Left lobe of liver (tissue), 2 donors: ENCODE measurements around the gene DLX6. TPM values are rescaled to one million over a fixed set of nuclear protein-coding genes. Genes with fewer than 3 reads are reported as not detected.

Source experiments
- ATAC-seq: fragments of 200-7000 bp; cut with Tn5 transposase; one replicate; pipeline ENCODE4 v1.9.1; 2020; ENCODE audit warnings: mild to moderate bottlenecking, moderate library complexity
- DNase-seq: peaks from one replicate; pipeline ENCODE4 v3.0.0-alpha.2; 2020; ENCODE audit warnings: low spot score
- total RNA-seq: library from RNA; stranded (reverse); gene quantifications from one replicate; pipeline ENCODE4 v1.2.1, GENCODE V29; 2021
- donor health status: DM: no; HTN: no; CAD: no; lungs with moderate emphysema.
- donor health status: DM: no; HTN: yes; CAD: no.

Gene DLX6
- total RNA-seq, 1 donor from 2014 or later, result not detected

- no peak for DNase-seq
These were observed 4.7 kb downstream of the DLX6 start for GRCh38 chr7:97009753-97010732.

GRCh38 chr7:97011104-97011503, 5.8 kb downstream of the DLX6 start:
- DNase-seq, result no peak
- ATAC-seq, result no peak

More at GRCh38 chr7:97009753-97010732, 4.7 kb downstream of the DLX6 start:
- no peak for ATAC-seq

GRCh38 chr7:97011536-97012364, 6.4 kb downstream of the DLX6 start:
- no peak for DNase-seq
- ATAC-seq, result no peak

GRCh38 chr7:97012365-97013133, 7.2 kb downstream of the DLX6 start:
- DNase-seq (no peak), ATAC-seq (no peak)

- ATAC-seq (no peak), DNase-seq (no peak)
These were observed 7.9 kb downstream of the DLX6 start for GRCh38 chr7:97013134-97013844.

- ATAC-seq, result no peak
- DNase-seq, result no peak
These were observed 8.4 kb downstream of the DLX6 start for GRCh38 chr7:97013845-97014134.

GRCh38 chr7:97014145-97014750, 8.9 kb downstream of the DLX6 start:
- ATAC-seq (no peak), DNase-seq (no peak)

- no peak for ATAC-seq
- DNase-seq, result no peak
These were observed 9.9 kb downstream of the DLX6 start for GRCh38 chr7:97015279-97015678.

GRCh38 chr7:97015756-97016380, 10.5 kb downstream of the DLX6 start:
- no peak for DNase-seq
- no peak for ATAC-seq

GRCh38 chr7:97016381-97017191, 11.2 kb downstream of the DLX6 start:
- DNase-seq (no peak), ATAC-seq (peak; percentile 47)

GRCh38 chr7:97017192-97018125, 12.1 kb downstream of the DLX6 start:
- no peak for DNase-seq
- no peak for ATAC-seq

GRCh38 chr7:97018126-97018601, 12.8 kb downstream of the DLX6 start:
- DNase-seq, result no peak
- no peak for ATAC-seq

- DNase-seq (no peak), ATAC-seq (no peak)
These were observed 13.6 kb downstream of the DLX6 start for GRCh38 chr7:97018791-97019531.

- no peak for ATAC-seq
- DNase-seq, result no peak
These were observed 14.4 kb downstream of the DLX6 start for GRCh38 chr7:97019710-97020225.

- DNase-seq (no peak), ATAC-seq (no peak)
These were observed 15.2 kb downstream of the DLX6 start for GRCh38 chr7:97020601-97020995.

- ATAC-seq, result no peak
- DNase-seq, result no peak
These were observed 15.8 kb downstream of the DLX6 start for GRCh38 chr7:97020996-97021746.
